HG03095 (cell line): Measurements from ENCODE around the gene LRGUK.
A peak's percentile ranks its signal among the peaks of the same experiment; 100 is the strongest.
"Not testable (repeated sequence)": the region's sequence is repeated elsewhere in the genome, so short reads cannot be mapped to it uniquely, and the experiment has no call there.

ENCODE experiments used
- ATAC-seq: cut with Tn5 transposase; IDR thresholded peaks from one replicate; pipeline ENCODE4 v1.9.1; 2021; ENCODE audit warnings: moderate library complexity; ENCODE audit not compliant: unreplicated experiment

Gene LRGUK

DNA sequence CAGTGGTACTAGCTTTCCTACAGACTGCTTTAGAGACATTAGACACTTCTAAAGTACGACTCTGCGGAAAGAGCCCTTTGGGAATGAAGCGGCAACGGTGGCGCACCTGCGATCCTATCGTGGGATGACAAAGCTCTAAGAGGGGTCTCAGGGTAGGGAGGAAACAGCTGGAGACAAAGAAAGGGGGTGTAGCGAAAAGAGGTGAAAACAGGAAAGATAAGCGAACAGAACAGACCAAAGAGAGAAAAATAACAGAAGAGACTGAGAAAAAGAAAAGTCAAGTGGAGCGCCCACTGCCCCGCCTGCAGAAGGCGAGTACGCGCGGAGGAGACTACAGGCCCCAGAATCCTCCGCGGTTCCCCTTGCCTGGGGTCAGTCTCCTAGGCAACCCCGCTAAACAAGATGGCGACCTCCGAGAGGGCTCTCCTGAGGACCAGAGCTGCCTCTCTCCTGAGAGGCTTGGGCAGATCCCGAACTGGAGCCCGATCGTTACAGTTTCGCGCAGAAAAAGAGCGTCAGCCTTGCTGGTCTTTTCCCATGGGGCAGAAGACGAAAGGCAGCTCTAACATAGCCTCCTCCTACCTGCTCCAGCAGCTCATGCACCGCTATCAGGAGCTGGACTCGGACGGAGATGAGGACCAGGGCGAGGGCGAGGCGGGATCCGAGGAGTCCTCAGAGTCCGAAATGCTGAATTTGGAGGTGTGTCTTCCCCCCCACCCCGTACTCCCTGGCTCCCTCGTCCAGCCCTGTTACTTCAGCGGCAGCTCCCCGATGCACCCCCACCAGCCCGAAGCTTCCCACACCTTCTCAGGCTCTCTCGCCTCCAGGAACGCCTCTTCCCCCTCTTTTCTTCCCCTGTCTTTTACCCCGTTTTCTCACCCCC lies at the start of gene LRGUK:
LRGUK (plus strand) TSS at position 375 of the 883 bp plus-strand sequence; CDS start at position 403, 28 bp downstream.
- peak; percentile 100 for ATAC-seq

DNA sequence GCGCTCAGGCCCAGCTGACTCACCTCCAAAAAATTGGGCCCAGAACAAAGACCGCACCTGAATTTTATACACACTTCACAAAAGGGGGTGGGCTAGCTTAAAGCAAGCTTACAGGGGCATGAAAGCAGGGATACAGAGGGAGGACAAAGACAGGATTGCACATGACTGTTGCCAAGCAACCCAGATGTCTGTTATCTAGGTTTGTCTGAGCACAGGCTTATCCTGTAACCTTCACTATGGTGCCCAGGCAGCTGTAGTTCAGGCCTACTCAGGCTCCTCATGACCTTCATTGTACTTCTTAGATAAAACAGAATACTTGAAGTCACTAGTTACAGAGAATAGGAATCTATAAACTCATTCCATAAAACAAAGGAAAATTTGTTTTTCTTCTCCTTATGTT lies 49.6 kb upstream of the LRGUK start:
- not testable (repeated sequence) for ATAC-seq

DNA sequence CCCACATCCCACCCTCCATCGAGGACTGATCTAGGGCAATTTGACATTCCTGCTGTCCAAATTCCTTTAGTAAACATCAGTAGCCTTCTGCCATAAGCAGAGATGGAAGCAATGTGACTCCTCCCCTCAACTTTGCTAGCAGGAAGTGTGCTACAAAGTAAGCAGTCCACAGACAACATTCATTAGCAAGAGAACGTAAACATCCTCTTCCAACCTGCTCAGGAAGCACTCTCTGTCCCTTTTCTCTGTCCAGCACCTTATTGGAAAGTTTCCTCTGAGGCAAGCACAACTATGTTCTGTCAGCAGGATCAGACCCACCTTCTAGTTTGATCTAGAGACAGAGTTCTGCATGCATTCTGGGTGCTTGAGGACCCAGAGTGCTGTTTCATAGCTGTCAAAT lies 48.1 kb upstream of the LRGUK start:
- ATAC-seq = no peak

DNA sequence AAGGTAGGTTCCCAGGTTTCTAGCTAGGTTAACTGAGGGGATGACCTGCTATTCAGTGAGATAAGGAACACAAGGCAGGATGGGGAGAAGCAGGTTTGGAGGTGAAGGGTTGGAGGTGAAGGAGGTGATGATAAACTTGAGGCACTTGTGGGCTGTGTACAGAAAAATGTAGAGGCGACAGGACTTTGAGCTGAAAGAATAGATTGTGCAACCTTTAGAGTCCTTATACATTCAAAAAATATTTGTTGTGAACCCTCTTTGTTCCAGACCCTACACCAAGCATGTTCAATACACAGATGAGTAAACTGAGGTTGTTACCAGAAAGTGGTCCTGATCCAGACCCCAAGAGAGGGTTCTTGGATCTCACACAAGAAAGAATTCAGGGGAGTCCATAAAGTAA lies 45.4 kb upstream of the LRGUK start:
- ATAC-seq = no peak

- ATAC-seq = no peak
These were observed 43.2 kb upstream of the LRGUK start for GRCh38 chr7:134083766-134084487.

- peak; percentile 82 for ATAC-seq
These were observed 42.5 kb upstream of the LRGUK start for GRCh38 chr7:134084488-134085144.

GRCh38 chr7:134085311-134085710 lies 41.8 kb upstream of the LRGUK start:
- ATAC-seq = no peak

- no peak for ATAC-seq
These were observed 40.0 kb upstream of the LRGUK start for GRCh38 chr7:134086998-134087735.

DNA sequence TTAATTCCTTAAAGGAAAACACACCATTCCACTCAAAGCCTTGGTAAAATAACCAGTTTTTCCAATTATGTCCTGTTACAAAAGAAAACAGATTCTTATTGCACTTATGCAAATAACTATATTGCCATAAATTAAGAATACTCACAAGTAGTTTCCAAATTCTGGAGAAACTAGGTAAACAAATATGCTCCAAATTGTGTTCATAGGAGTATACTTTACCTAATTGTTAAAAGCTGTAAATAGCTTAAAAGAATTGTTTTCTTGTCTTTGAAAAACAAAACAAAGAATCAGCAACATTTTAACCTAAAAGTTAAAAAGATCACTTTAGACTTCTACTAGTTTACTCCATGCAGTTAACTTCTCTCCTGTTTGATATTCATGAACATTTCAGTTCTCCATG lies 38.9 kb upstream of the LRGUK start:
- ATAC-seq = no peak

- ATAC-seq = no peak
These were observed 37.7 kb upstream of the LRGUK start for GRCh38 chr7:134089446-134089845.

- no peak for ATAC-seq
These were observed 29.1 kb upstream of the LRGUK start for GRCh38 chr7:134098072-134098471.

- no peak for ATAC-seq
These were observed 25.4 kb upstream of the LRGUK start for GRCh38 chr7:134101716-134102115.

DNA sequence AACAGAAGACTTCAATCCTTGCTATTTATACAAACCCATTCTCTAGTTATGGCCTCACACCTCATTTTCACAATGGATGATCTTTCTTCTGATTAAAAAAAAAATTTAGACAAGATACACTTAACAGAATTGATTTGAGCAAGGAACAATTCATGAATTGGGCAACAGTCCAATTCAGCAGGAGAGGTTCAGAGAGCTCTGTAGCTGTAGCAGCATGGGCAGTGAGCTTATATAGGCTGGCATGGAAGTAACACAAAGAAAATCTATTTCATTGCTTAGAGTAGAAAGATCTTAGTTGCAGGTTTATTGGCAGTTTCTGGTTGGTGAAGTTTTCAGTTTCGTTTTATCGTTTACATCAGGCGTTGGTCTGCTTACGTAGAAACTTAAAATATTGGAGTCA lies 23.0 kb upstream of the LRGUK start:
- no peak for ATAC-seq

DNA sequence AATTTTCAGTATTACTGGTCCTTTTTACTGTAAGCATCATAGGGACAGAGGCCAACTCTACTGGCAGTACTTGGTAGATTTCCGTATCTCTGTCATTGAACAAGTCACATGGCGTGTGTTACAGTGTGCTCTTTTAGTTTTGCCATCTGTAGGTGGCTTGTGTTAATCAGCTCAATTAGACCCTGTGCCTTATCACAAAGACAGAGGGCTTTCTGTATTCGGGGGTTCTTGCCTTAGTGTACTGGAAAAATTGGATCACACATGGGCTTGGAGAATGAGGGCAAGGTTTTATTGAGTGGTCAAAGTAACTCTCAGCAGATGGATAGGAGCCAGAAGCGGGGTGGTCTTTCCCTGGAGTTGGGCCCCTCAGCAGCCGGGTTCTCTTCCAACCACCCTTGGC lies 21.3 kb upstream of the LRGUK start:
- no peak for ATAC-seq

GRCh38 chr7:134108802-134109201 lies 18.3 kb upstream of the LRGUK start:
- ATAC-seq = no peak

- ATAC-seq = no peak
These were observed 13.5 kb upstream of the LRGUK start for GRCh38 chr7:134113655-134114054.

- no peak for ATAC-seq
These were observed 12.1 kb upstream of the LRGUK start for GRCh38 chr7:134114992-134115391.

- no peak for ATAC-seq
These were observed 6.7 kb upstream of the LRGUK start for GRCh38 chr7:134120405-134120804.

DNA sequence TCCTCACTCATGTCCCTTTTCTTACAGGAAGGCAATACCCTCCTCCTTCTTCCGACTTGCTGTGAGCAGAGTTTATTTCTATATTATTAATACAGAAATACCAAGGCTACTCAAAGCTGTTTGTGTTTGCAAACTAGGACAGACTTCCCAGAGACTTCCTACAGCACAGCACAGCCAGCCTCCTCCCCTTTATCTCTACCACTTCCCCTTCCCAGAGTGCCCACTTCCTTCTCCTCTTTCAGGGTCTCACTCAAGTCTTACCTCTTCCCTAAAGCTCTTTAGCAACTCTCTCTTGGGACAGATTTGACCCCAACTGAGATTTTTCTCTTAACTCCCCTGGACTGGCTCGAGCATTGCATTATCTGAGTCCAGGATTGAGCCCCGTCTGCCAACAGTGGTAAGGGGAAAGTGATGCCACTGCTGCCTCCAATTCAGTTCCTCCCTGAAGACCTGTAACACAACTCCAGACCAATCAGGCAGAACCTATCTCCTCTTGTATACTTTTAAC lies 5.5 kb upstream of the LRGUK start:
- no peak for ATAC-seq

GRCh38 chr7:134122980-134123379 lies 4.2 kb upstream of the LRGUK start:
- ATAC-seq = no peak

DNA sequence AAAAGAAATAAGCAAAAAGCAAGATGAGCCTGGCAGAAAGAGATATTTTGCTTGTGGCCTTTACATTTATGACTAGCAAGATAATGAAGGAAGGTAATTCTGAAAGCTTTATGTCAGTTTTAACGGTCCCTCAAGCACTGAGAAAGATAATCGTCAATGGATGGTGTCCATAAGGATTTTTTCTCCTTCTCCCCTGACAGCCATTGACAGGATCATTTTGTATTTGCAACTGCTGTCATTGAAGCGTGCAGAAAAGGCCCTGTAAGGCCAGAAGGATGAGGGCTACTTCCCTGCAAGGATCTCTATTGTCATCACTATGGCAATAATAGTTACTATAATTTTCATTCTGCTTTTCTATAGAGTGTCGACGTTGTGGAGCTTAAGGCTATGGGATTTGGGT lies 994 bp upstream of the LRGUK start:
- ATAC-seq = no peak
